DMS 273 (cell line): ENCODE data around the gene EMILIN1.
"Not testable (repeated sequence)": the region's sequence is repeated elsewhere in the genome, so short reads cannot be mapped to it uniquely, and the experiment has no call there.

Experiments
- DNase-seq: peaks from one replicate; lab custom pipeline; 2025; ENCODE audit not compliant: unreplicated experiment; lab: John Stamatoyannopoulos, UW

Gene EMILIN1

GRCh38 chr2:27092696-27093429, 14.4 kb downstream of the EMILIN1 start:
- no peak for DNase-seq

- no peak for DNase-seq
These were observed 15.3 kb downstream of the EMILIN1 start for GRCh38 chr2:27093430-27094352.

GRCh38 chr2:27094353-27094984, 16.1 kb downstream of the EMILIN1 start:
- no peak for DNase-seq

- DNase-seq, result no peak
These were observed 17.0 kb downstream of the EMILIN1 start for GRCh38 chr2:27095427-27095744.

- DNase-seq, result peak; percentile 91
These were observed 17.6 kb downstream of the EMILIN1 start for GRCh38 chr2:27095745-27096651.

GRCh38 chr2:27096748-27097297, 18.4 kb downstream of the EMILIN1 start:
- DNase-seq, result no peak

- no peak for DNase-seq
These were observed 18.9 kb downstream of the EMILIN1 start for GRCh38 chr2:27097341-27097740.

GRCh38 chr2:27099334-27099955, 21.0 kb downstream of the EMILIN1 start:
- no peak for DNase-seq

GRCh38 chr2:27100036-27100435, 21.6 kb downstream of the EMILIN1 start:
- DNase-seq, result no peak

GRCh38 chr2:27102329-27102728, 23.9 kb downstream of the EMILIN1 start:
- DNase-seq, result no peak

GRCh38 chr2:27105981-27106380, 27.6 kb downstream of the EMILIN1 start:
- no peak for DNase-seq

GRCh38 chr2:27108221-27108620, 29.8 kb downstream of the EMILIN1 start:
- no peak for DNase-seq

- no peak for DNase-seq
These were observed 30.7 kb downstream of the EMILIN1 start for GRCh38 chr2:27109083-27109482.

GRCh38 chr2:27110603-27111352, 32.4 kb downstream of the EMILIN1 start:
- DNase-seq, result not testable (repeated sequence)

- not testable (repeated sequence) for DNase-seq
These were observed 33.1 kb downstream of the EMILIN1 start for GRCh38 chr2:27111392-27112078.

GRCh38 chr2:27115519-27115918, 37.1 kb downstream of the EMILIN1 start:
- DNase-seq, result no peak

GRCh38 chr2:27117995-27118524, 39.6 kb downstream of the EMILIN1 start:
- no peak for DNase-seq

GRCh38 chr2:27118525-27119329, 40.3 kb downstream of the EMILIN1 start, which contains the start of gene CGREF1:
Gene CGREF1 (minus strand): TSS chr2:27119128. CDS start chr2:27104366, 14,762 bp downstream.
- peak; percentile 72 for DNase-seq
